Gastrocnemius medialis (tissue), 4 donors: ENCODE data around the gene MFSD2A. TPM values are rescaled to one million over a fixed set of nuclear protein-coding genes. Genes with fewer than 3 reads are reported as not detected.

Source experiments
- ATAC-seq, 2 donors: fragments of 150-250 bp; one replicate each; pipeline ENCODE4 v1.9.1; 2016
- DNase-seq, 2 donors: peaks; one replicate each; pipeline ENCODE4 v3.0.0-alpha.2; 2019
- H3K27ac ChIP-seq, 4 donors: fragments of 200-600 bp; sonication (generic); 1 replicate in 1 of 4; 2 replicates in 3 of 4; pipeline ENCODE4 v1.5.1; 2016 to 2018; ENCODE audit warnings: mild to moderate bottlenecking in 2 of 4, moderate library complexity in 1 of 4
- H3K27me3 ChIP-seq, 3 donors: fragments of 200-600 bp; sonication (generic) in 2 of 3; 1 replicate in 1 of 3; 2 replicates in 2 of 3; pipeline versions ENCODE4 v1.5.1 to v1.6.0; 2016 to 2019; ENCODE audit warnings: mild to moderate bottlenecking in 1 of 3, moderate library complexity in 1 of 3
- H3K36me3 ChIP-seq, 2 donors: fragments of 200-600 bp; sonication (generic) in 1 of 2; one replicate each; pipeline ENCODE4 v1.5.1; 2017 to 2018
- H3K4me1 ChIP-seq, 2 donors: fragments of 200-600 bp; sonication (generic) in 1 of 2; one replicate each; pipeline ENCODE4 v1.5.1; 2016 to 2017; ENCODE audit warnings: mild to moderate bottlenecking in 2 of 2
- H3K4me3 ChIP-seq, 4 donors: fragments of 200-600 bp; sonication (generic) in 3 of 4; 1 replicate in 1 of 4; 2 replicates in 3 of 4; pipeline ENCODE4 v1.5.1; 2016 to 2019; ENCODE audit warnings: mild to moderate bottlenecking in 2 of 4
- H3K9me3 ChIP-seq, 3 donors: fragments of 200-600 bp; sonication (generic) in 2 of 3; 1 replicate in 1 of 3; 2 replicates in 2 of 3; pipeline ENCODE4 v1.5.1; 2016 to 2019
- POLR2A ChIP-seq, 2 donors: fragments of 450-650 bp; IDR thresholded peaks; one replicate each; pipeline ENCODE4 v1.6.1; 2017; ENCODE audit warnings: antibody characterized with exemption in 2 of 2, mild to moderate bottlenecking in 2 of 2, moderate library complexity in 2 of 2
- in situ Hi-C, 4 donors: fragments of 200-750 bp; cut with MboI; loops; one replicate each; pipeline versions ENCODE4 v1.15.0 to v1.8.0; 2017; ENCODE audit warnings: low sequenced_read_pairs in 4 of 4
- intact Hi-C: fragments of 100-400 bp; cut with DNase I; formaldehyde crosslinking; loops from one replicate; pipeline ENCODE4 v1.15.1; 2023; ENCODE audit warnings: low total_unique reads
- total RNA-seq, 4 donors: library from RNA; depleted of rRNA; stranded (reverse); fragments of >200 nt; gene quantifications; one replicate each; pipeline versions ENCODE4 v1.1.0 to v1.2.3, GENCODE V29; 2016
- TF ChIP-seq, protein P1 (sequence below), 5 experiments: fragments of 450-650 bp in 3 of 5; fragments of 200-600 bp in 2 of 5; sonication (generic) in 2 of 5; IDR thresholded peaks in 4 of 5; conservative IDR thresholded peaks in 1 of 5; 1 replicate in 4 of 5; 2 replicates in 1 of 5; pipeline ENCODE4 v1.5.1; 2016 to 2019; ENCODE audit warnings: antibody characterized with exemption in 5 of 5, mild to moderate bottlenecking in 3 of 5, moderate library complexity in 3 of 5

Gene MFSD2A
- total RNA-seq, 4 donors from 2014 or later = 1.0 to 2.1 TPM; not detected in 2

DNA sequence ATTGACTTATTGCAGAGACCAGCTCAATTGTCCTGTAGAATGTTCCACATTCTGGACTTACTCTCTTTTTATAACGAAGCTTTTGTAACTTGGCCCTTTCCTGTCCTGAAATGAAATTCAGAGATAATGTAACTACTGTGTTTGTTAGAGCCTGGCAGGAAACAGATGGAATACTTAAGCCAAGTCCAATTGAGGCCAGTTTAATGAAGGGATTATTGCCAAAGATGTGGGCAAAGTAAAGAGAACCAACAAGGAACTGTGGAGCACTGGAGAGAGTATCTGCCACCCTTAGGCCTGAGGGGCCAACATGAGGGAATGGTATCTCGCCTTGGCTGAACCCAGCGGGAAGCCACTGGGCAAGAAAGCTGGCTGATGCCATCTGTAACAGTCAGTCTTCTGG is 32.9 kb downstream of the MFSD2A start:
- intact Hi-C loops = no loop called here
- in situ Hi-C loops = no loop called here
- H3K4me3 ChIP-seq = no peak overlapping the region
- no peak overlapping the region for H3K27ac ChIP-seq
- TF ChIP-seq, protein P1, sequence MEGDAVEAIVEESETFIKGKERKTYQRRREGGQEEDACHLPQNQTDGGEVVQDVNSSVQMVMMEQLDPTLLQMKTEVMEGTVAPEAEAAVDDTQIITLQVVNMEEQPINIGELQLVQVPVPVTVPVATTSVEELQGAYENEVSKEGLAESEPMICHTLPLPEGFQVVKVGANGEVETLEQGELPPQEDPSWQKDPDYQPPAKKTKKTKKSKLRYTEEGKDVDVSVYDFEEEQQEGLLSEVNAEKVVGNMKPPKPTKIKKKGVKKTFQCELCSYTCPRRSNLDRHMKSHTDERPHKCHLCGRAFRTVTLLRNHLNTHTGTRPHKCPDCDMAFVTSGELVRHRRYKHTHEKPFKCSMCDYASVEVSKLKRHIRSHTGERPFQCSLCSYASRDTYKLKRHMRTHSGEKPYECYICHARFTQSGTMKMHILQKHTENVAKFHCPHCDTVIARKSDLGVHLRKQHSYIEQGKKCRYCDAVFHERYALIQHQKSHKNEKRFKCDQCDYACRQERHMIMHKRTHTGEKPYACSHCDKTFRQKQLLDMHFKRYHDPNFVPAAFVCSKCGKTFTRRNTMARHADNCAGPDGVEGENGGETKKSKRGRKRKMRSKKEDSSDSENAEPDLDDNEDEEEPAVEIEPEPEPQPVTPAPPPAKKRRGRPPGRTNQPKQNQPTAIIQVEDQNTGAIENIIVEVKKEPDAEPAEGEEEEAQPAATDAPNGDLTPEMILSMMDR (IDR thresholded peaks at IDR 0.05 in 4 of 5, conservative IDR thresholded peaks at IDR 0.05 in 1 of 5) = no peak
- no peak for TF ChIP-seq POLR2A (IDR thresholded peaks at IDR 0.05)
- ATAC-seq (no peak), DNase-seq (no peak)
- H3K9me3 ChIP-seq = no peaks in the 10 kb centered on the region
- no peaks in the 10 kb centered on the region for H3K4me1 ChIP-seq
- H3K27me3 ChIP-seq = peaks cover 0 to 3% (median 0%) of the 10 kb centered on the region in 3 donors
- H3K36me3 ChIP-seq = no peaks in the 10 kb centered on the region

DNA sequence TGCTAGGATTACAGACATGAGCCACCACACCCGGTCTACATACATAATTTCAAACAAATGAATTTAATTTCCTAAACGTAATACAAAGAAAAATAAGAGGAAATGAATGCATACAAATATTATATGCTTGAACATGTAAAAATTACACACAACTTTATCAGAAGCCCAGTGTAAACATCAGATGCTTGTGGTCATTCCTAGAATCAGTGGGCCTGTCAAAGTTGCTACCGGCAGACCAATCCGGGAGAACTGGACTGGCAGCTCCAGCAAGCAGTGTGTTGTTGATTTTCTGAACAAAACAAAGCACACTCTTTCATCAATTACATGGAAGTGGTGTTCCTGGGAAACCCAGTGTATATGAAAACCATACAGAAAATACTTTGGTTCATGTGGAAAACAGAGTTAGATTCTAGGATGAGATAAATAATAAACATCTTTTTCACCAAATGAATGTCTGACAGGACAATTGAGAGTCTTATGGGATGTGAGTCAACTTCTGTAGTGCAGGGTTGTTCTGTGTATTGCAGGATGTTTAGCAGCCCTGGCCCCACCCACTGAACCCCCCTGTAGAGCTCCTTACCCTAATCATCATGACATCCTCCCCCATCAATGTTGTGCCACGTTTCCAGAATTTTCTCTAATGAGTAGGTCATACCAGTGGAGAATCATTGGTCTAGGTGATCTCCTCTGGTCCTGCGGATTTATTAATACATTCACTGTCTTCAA is 33.8 kb downstream of the MFSD2A start:
- Histone ChIP-seq H3K27me3 (peaks cover 0 to 2% (median 0%) of the 10 kb centered on the region in 3 donors), H3K9me3 (no peaks in the 10 kb centered on the region), H3K4me3 (no peak overlapping the region), H3K36me3 (no peaks in the 10 kb centered on the region), H3K4me1 (no peaks in the 10 kb centered on the region), H3K27ac (no peak overlapping the region)
- in situ Hi-C loops (no loop called here), intact Hi-C loops (no loop called here)
- ATAC-seq = no peak
- DNase-seq = no peak
- TF ChIP-seq, protein P1 (IDR thresholded peaks at IDR 0.05 in 4 of 5, conservative IDR thresholded peaks at IDR 0.05 in 1 of 5) = no peak
- no peak for TF ChIP-seq POLR2A (IDR thresholded peaks at IDR 0.05)

DNA sequence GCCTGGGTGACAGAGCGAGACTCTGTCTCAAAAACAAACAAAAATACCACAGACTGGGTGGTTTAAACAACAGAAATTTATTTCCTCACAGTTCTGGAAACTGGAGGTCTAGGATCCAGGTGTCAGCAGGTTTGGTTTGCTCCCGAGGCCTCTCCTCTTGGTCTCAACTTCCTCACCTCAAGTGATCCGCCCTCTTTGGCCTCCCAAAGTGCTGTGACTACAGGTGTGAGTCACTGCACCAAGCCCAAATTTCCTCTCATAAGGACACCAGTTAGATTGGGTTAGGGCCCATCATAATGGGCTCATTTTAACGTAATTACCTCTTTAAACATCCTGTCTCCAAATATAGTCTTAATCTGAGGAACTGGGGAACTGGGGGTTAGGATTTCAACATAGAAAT is 35.5 kb downstream of the MFSD2A start:
- H3K4me1 ChIP-seq = no peaks in the 10 kb centered on the region
- H3K9me3 ChIP-seq = no peaks in the 10 kb centered on the region
- in situ Hi-C loops (no loop called here), intact Hi-C loops (no loop called here)
- DNase-seq (no peak), ATAC-seq (no peak)
- H3K36me3 ChIP-seq = no peaks in the 10 kb centered on the region
- no peaks in the 10 kb centered on the region for H3K27me3 ChIP-seq
- no peak for TF ChIP-seq POLR2A (IDR thresholded peaks at IDR 0.05)
- TF ChIP-seq, protein P1 (IDR thresholded peaks at IDR 0.05 in 4 of 5, conservative IDR thresholded peaks at IDR 0.05 in 1 of 5) = no peak
- no peak overlapping the region for H3K4me3 ChIP-seq
- no peak overlapping the region for H3K27ac ChIP-seq

DNA sequence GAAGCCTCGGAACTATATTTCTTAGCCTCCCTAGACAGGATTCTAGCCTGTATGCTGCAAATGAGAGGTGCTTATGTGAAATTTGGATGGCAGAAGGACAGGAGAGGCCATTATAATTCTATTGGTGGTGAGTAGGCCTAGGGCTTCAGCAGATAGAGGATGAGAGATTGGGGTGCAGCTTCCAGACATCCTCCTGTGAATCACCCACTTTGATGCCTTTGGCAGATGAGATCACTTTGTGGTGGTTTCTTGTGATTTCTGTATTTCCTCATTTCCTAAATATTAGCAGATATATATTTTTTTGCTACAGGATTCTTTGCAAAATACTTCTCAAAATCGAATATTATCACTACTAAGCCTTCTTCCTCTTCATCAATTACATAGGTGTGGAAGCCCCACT is 37.3 kb downstream of the MFSD2A start:
- H3K27ac ChIP-seq = no peak overlapping the region
- intact Hi-C loops = no loop called here
- TF ChIP-seq POLR2A (IDR thresholded peaks at IDR 0.05) = no peak

DNA sequence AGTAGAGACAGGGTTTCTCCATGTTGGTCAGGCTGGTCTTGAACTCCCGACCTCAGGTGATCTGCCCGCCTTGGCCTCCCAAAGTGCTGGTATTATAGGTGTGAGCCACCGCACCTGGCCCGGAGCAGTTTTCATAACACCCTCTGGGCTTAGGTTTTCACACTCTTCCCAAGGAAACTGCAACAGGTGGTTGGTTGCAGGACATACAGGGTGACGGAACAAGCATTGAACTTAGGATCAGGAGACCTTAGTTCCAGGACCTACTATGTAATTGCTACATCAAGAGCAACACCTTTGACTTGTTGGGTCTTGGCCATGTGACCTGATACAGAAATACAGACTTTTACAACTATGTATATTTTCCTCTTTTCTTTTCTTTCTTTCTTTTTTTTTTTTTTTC is 37.9 kb downstream of the MFSD2A start:
- no peaks in the 10 kb centered on the region for H3K4me1 ChIP-seq

More for the DNA sequence above, 37.3 kb downstream of the MFSD2A start:
- DNase-seq = no peak
- Histone ChIP-seq H3K9me3 (no peaks in the 10 kb centered on the region), H3K27me3 (no peaks in the 10 kb centered on the region), H3K4me3 (no peak overlapping the region), H3K4me1 (no peaks in the 10 kb centered on the region), H3K36me3 (no peaks in the 10 kb centered on the region)
- in situ Hi-C loops = no loop called here
- no peak for ATAC-seq

More for the DNA sequence above, 37.9 kb downstream of the MFSD2A start:
- Histone ChIP-seq H3K27me3 (no peaks in the 10 kb centered on the region), H3K9me3 (no peaks in the 10 kb centered on the region), H3K4me3 (no peak overlapping the region), H3K36me3 (no peaks in the 10 kb centered on the region), H3K27ac (no peak overlapping the region)
- intact Hi-C loops = no loop called here
- TF ChIP-seq POLR2A (IDR thresholded peaks at IDR 0.05) = no peak
- TF ChIP-seq, protein P1 (IDR thresholded peaks at IDR 0.05 in 4 of 5, conservative IDR thresholded peaks at IDR 0.05 in 1 of 5) = no peak
- ATAC-seq (no peak), DNase-seq (no peak)
- in situ Hi-C loops = no loop called here
